Activated T-helper 17 cell treated with anti-CD3 and anti-CD28 coated beads, Interleukin-2, amount 50 U/mL, for 72 hours (primary cell): ENCODE measurements around the gene FOXD4L3. TPM values are rescaled to one million over a fixed set of nuclear protein-coding genes. Genes with fewer than 3 reads are reported as not detected.
A peak's percentile ranks its signal among the peaks of the same experiment; 100 is the strongest.
"Not testable (repeated sequence)": the region's sequence is repeated elsewhere in the genome, so short reads cannot be mapped to it uniquely, and the experiment has no call there.

Experiments used
- ATAC-seq: fragments of 150-1000 bp; cut with Tn5 transposase; replicated peaks from 2 replicates; pipeline ENCODE4 v1.10.0; 2021; ENCODE audit warnings: mild to moderate bottlenecking, moderate library complexity
- H3K27ac Mint-ChIP-seq: one replicate; pipeline ENCODE4 v1.8.0; 2022; ENCODE audit warnings: mixed read lengths
- H3K27me3 Mint-ChIP-seq: one replicate; pipeline ENCODE4 v1.8.0; 2022; ENCODE audit warnings: mixed read lengths
- H3K36me3 Mint-ChIP-seq: one replicate; pipeline ENCODE4 v1.8.0; 2022; ENCODE audit warnings: low read depth, mild to moderate bottlenecking, mixed read lengths
- H3K4me1 Mint-ChIP-seq: one replicate; pipeline ENCODE4 v1.8.0; 2022; ENCODE audit warnings: mixed read lengths
- H3K4me3 Mint-ChIP-seq: one replicate; pipeline ENCODE4 v1.8.0; 2022; ENCODE audit warnings: mild to moderate bottlenecking, mixed read lengths
- H3K9me3 Mint-ChIP-seq: one replicate; pipeline ENCODE4 v1.8.0; 2022; ENCODE audit warnings: mixed read lengths
- total RNA-seq, 2 donors: library from RNA; stranded (reverse); gene quantifications; one replicate each; pipeline ENCODE4 v1.2.3, GENCODE V29; 2022

FOXD4L3 gene
- total RNA-seq, 2 donors from 2014 or later = 0.16 TPM; not detected in 1

GRCh38 chr9:68332122-68332521 is 29.5 kb downstream of the FOXD4L3 start:
- H3K9me3 Mint-ChIP-seq, H3K36me3 Mint-ChIP-seq, H3K4me1 Mint-ChIP-seq, H3K27ac Mint-ChIP-seq, H3K4me3 Mint-ChIP-seq, H3K27me3 Mint-ChIP-seq: not testable (repeated sequence)
- ATAC-seq = peak; percentile 19

- not testable (repeated sequence) for H3K27ac Mint-ChIP-seq, H3K4me3 Mint-ChIP-seq, H3K9me3 Mint-ChIP-seq, H3K36me3 Mint-ChIP-seq, H3K27me3 Mint-ChIP-seq, H3K4me1 Mint-ChIP-seq
- peak; percentile 34 for ATAC-seq
Measured at GRCh38 chr9:68335935-68336334, 33.3 kb downstream of the FOXD4L3 start.

GRCh38 chr9:68336639-68337339 is 34.1 kb downstream of the FOXD4L3 start:
- H3K4me3 Mint-ChIP-seq, H3K27me3 Mint-ChIP-seq, H3K4me1 Mint-ChIP-seq, ATAC-seq, H3K27ac Mint-ChIP-seq, H3K36me3 Mint-ChIP-seq, H3K9me3 Mint-ChIP-seq: not testable (repeated sequence)

- not testable (repeated sequence) for H3K27ac Mint-ChIP-seq, H3K4me3 Mint-ChIP-seq, ATAC-seq, H3K4me1 Mint-ChIP-seq, H3K27me3 Mint-ChIP-seq, H3K9me3 Mint-ChIP-seq, H3K36me3 Mint-ChIP-seq
Measured at GRCh38 chr9:68338000-68338399, 35.3 kb downstream of the FOXD4L3 start.

GRCh38 chr9:68342265-68343025 is 39.8 kb downstream of the FOXD4L3 start:
- H3K27ac Mint-ChIP-seq, H3K27me3 Mint-ChIP-seq, H3K4me3 Mint-ChIP-seq, H3K9me3 Mint-ChIP-seq, H3K4me1 Mint-ChIP-seq, H3K36me3 Mint-ChIP-seq: not testable (repeated sequence)
- peak; percentile 74 for ATAC-seq

- H3K27me3 Mint-ChIP-seq, ATAC-seq, H3K4me3 Mint-ChIP-seq, H3K27ac Mint-ChIP-seq, H3K9me3 Mint-ChIP-seq, H3K4me1 Mint-ChIP-seq, H3K36me3 Mint-ChIP-seq: not testable (repeated sequence)
Measured at GRCh38 chr9:68343242-68343641, 40.6 kb downstream of the FOXD4L3 start.

- not testable (repeated sequence) for H3K9me3 Mint-ChIP-seq, H3K27me3 Mint-ChIP-seq, H3K36me3 Mint-ChIP-seq, H3K4me1 Mint-ChIP-seq, ATAC-seq, H3K27ac Mint-ChIP-seq, H3K4me3 Mint-ChIP-seq
Measured at GRCh38 chr9:68343992-68344391, 41.3 kb downstream of the FOXD4L3 start.

- H3K27me3 Mint-ChIP-seq, H3K4me1 Mint-ChIP-seq, H3K27ac Mint-ChIP-seq, H3K36me3 Mint-ChIP-seq, H3K4me3 Mint-ChIP-seq, H3K9me3 Mint-ChIP-seq, ATAC-seq: not testable (repeated sequence)
Measured at GRCh38 chr9:68351689-68352088, 49.0 kb downstream of the FOXD4L3 start.

Other genes starting within 250 kb of the FOXD4L3 start
- 10 to 100 TPM; 31.2 to 46.3 TPM for gene ZNG1C, start 60.9 kb upstream of the FOXD4L3 start, total RNA-seq
- gene PGM5, start 53.7 kb downstream of the FOXD4L3 start, total RNA-seq = not detected
- gene TMEM252, start 238.0 kb downstream of the FOXD4L3 start, total RNA-seq = not detected